ENCODE measurements around the gene RNU1-3. TPM values are rescaled to one million over a fixed set of nuclear protein-coding genes. Genes with fewer than 3 reads are reported as not detected.
"Not testable (repeated sequence)": the region's sequence is repeated elsewhere in the genome, so short reads cannot be mapped to it uniquely, and the experiment has no call there.

The RNU1-3 gene
- total RNA-seq, 4 donors from 2014 or later = under 0.01 TPM

- H3K27ac ChIP-seq; H3K27me3 ChIP-seq; H3K4me1 ChIP-seq; H3K4me3 ChIP-seq (replicated peaks in 1 of 3); H3K9me3 ChIP-seq; DNase-seq; intact Hi-C loops (cut with DNase I): not testable (repeated sequence)
- peak in 1 of 2 donors; percentile 24 for TF ChIP-seq POLR2A (IDR thresholded peaks at IDR 0.05)
- peaks cover 67 to 72% of the 10 kb centered on the region in 2 donors for H3K36me3 ChIP-seq
- 94 to 95% methylated on average over 21 of the region's 21 CpGs for WGBS, 2 donors
These were observed 36.7 kb downstream of the RNU1-3 start for GRCh38 chr1:16629916-16630530.

- no peak overlapping the region for H3K4me3 ChIP-seq (replicated peaks in 1 of 3)
- WGBS, 2 donors = 91 to 93% methylated on average over 19 of the region's 19 CpGs
- H3K36me3 ChIP-seq = peaks cover 70 to 74% of the 10 kb centered on the region in 2 donors
- peaks cover 0 to 4% of the 10 kb centered on the region in 2 donors for H3K4me1 ChIP-seq
- H3K27me3 ChIP-seq = no peaks in the 10 kb centered on the region
- H3K9me3 ChIP-seq = no peaks in the 10 kb centered on the region
- no peak for DNase-seq
- intact Hi-C loops (cut with DNase I) = no loop called here
- no peak overlapping the region for H3K27ac ChIP-seq
- TF ChIP-seq POLR2A (IDR thresholded peaks at IDR 0.05) (no peak), CTCF (IDR thresholded peaks at IDR 0.05) (peak in 1 of 6 experiments; percentile 8)
These were observed 38.2 kb downstream of the RNU1-3 start for GRCh38 chr1:16628361-16629111.

GRCh38 chr1:16626409-16626983, 40.3 kb downstream of the RNU1-3 start:
- H3K4me1 ChIP-seq; H3K4me3 ChIP-seq (replicated peaks in 1 of 3); H3K27me3 ChIP-seq; H3K9me3 ChIP-seq; DNase-seq; H3K27ac ChIP-seq; intact Hi-C loops (cut with DNase I): not testable (repeated sequence)
- peaks cover 54 to 73% of the 10 kb centered on the region in 2 donors for H3K36me3 ChIP-seq
- 88 to 89% methylated on average over 15 of the region's 15 CpGs for WGBS, 2 donors

GRCh38 chr1:16625497-16626408, 41.0 kb downstream of the RNU1-3 start:
- no peak for TF ChIP-seq POLR2A (IDR thresholded peaks at IDR 0.05)
- peak in 1 of 6 experiments; percentile 8 for TF ChIP-seq CTCF (IDR thresholded peaks at IDR 0.05)
- intact Hi-C loops (cut with DNase I) = no loop called here
- Histone ChIP-seq H3K4me1 (peaks cover 0 to 4% of the 10 kb centered on the region in 2 donors), H3K4me3 (replicated peaks in 1 of 3) (no peak overlapping the region), H3K27me3 (no peaks in the 10 kb centered on the region), H3K9me3 (no peaks in the 10 kb centered on the region), H3K27ac (no peak overlapping the region), H3K36me3 (peaks cover 47 to 66% of the 10 kb centered on the region in 2 donors)
- no peak for DNase-seq
- 91 to 93% methylated on average over 25 of the region's 25 CpGs for WGBS, 2 donors

GRCh38 chr1:16623812-16624719, 42.7 kb downstream of the RNU1-3 start:
- DNase-seq = peak; percentile 91 to 93
- H3K27me3 ChIP-seq; intact Hi-C loops (cut with DNase I); H3K9me3 ChIP-seq; H3K4me1 ChIP-seq; H3K4me3 ChIP-seq (replicated peaks in 1 of 3): not testable (repeated sequence)
- Histone ChIP-seq H3K36me3 (peaks cover 33 to 53% of the 10 kb centered on the region in 2 donors), H3K27ac (peak overlapping the region in 1 of 3 donors; percentile 5)
- 58 to 64% methylated on average over 27 of the region's 27 CpGs for WGBS, 2 donors

GRCh38 chr1:16623337-16623736, 43.4 kb downstream of the RNU1-3 start:
- H3K27me3 ChIP-seq; H3K4me3 ChIP-seq (replicated peaks in 1 of 3); H3K4me1 ChIP-seq; intact Hi-C loops (cut with DNase I); H3K9me3 ChIP-seq; DNase-seq; H3K27ac ChIP-seq: not testable (repeated sequence)
- peaks cover 31 to 48% of the 10 kb centered on the region in 2 donors for H3K36me3 ChIP-seq
- 82 to 85% methylated on average over 7 of the region's 7 CpGs for WGBS, 2 donors

GRCh38 chr1:16621681-16622315, 45.0 kb downstream of the RNU1-3 start:
- peaks cover 29 to 42% of the 10 kb centered on the region in 2 donors for H3K36me3 ChIP-seq
- H3K27ac ChIP-seq; intact Hi-C loops (cut with DNase I); H3K9me3 ChIP-seq; H3K4me1 ChIP-seq; H3K27me3 ChIP-seq; H3K4me3 ChIP-seq (replicated peaks in 1 of 3); DNase-seq: not testable (repeated sequence)
- WGBS, 2 donors = 92 to 93% methylated on average over 9 of the region's 9 CpGs
